Esophagus muscularis mucosa (tissue), 4 donors: ENCODE data around the gene SLC9C1.

Source experiments
- EP300 ChIP-seq: sonication (generic); formaldehyde crosslinking; IDR thresholded peaks from one replicate; pipeline ENCODE4 v1.6.1; 2017; ENCODE audit warnings: antibody characterized with exemption
- POLR2AphosphoS5 ChIP-seq, 2 donors: sonication (generic); formaldehyde crosslinking; IDR thresholded peaks; one replicate each; pipeline ENCODE4 v1.6.1; 2017; ENCODE audit warnings: antibody characterized with exemption in 2 of 2
- TF ChIP-seq, protein P1 (sequence below), 3 experiments: fragments of 200-600 bp in 2 of 3; fragments of 450-650 bp in 1 of 3; sonication (generic) in 2 of 3; IDR thresholded peaks; one replicate each; pipeline ENCODE4 v1.5.1; 2017 to 2019; ENCODE audit warnings: antibody characterized with exemption in 3 of 3, mild to moderate bottlenecking in 2 of 3, moderate library complexity in 1 of 3

DNA sequence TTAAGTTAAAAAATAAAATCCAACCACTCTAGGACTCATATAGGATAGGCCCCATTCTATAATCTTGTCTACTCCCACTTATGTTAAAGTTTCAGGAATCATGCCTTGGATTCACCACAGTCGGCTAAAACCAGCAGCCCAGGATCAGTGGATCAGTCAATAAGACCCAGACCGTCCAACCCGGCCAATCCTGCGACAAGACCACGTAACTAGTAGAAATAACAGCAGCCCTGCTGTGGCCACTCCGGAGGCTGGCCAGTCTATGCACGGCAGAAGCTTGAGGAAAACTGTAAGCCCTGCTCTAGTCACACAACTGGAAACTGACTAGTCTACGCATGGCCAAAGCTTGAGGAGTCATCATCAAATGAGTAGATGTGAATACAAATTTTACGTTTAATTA lies 12.8 kb upstream of the SLC9C1 start:
- TF ChIP-seq POLR2AphosphoS5 (IDR thresholded peaks at IDR 0.05) (no peak), EP300 (no peak)
- TF ChIP-seq, protein P1, sequence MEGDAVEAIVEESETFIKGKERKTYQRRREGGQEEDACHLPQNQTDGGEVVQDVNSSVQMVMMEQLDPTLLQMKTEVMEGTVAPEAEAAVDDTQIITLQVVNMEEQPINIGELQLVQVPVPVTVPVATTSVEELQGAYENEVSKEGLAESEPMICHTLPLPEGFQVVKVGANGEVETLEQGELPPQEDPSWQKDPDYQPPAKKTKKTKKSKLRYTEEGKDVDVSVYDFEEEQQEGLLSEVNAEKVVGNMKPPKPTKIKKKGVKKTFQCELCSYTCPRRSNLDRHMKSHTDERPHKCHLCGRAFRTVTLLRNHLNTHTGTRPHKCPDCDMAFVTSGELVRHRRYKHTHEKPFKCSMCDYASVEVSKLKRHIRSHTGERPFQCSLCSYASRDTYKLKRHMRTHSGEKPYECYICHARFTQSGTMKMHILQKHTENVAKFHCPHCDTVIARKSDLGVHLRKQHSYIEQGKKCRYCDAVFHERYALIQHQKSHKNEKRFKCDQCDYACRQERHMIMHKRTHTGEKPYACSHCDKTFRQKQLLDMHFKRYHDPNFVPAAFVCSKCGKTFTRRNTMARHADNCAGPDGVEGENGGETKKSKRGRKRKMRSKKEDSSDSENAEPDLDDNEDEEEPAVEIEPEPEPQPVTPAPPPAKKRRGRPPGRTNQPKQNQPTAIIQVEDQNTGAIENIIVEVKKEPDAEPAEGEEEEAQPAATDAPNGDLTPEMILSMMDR (IDR thresholded peaks at IDR 0.05): no peak
